Naive thymus-derived CD8-positive, alpha-beta T cell (primary cell): ENCODE measurements around the gene SARM1. TPM values are rescaled to one million over a fixed set of nuclear protein-coding genes. Genes with fewer than 3 reads are reported as not detected.
"Not testable (repeated sequence)": the region's sequence is repeated elsewhere in the genome, so short reads cannot be mapped to it uniquely, and the experiment has no call there.

Experiments
- ATAC-seq, 2 donors: fragments of 150-1000 bp; cut with Tn5 transposase in 1 of 2; sonication (Bioruptor Pico), chemical (Tn5 transposase) in 1 of 2; 1 replicate in 1 of 2; 2 replicates in 1 of 2; pipeline ENCODE4 v1.10.0; 2021; ENCODE audit warnings: mild to moderate bottlenecking in 2 of 2, moderate library complexity in 2 of 2
- POLR2A ChIA-PET: fragments of 350-600 bp; sonication (Branson Sonifier 250); formaldehyde crosslinking; loops from one replicate; lab custom pipeline; 2021; ENCODE audit warnings: antibody characterized with exemption; lab: Charles Lee
- DNase-seq, 10 donors: peaks; one replicate each; pipeline versions ENCODE4 v3.0.0 to v3.0.0-alpha.2; 2020 to 2022
- H3K27ac Mint-ChIP-seq, 10 donors: one replicate each; pipeline ENCODE4 v1.8.0; 2020 to 2022; ENCODE audit warnings: mild to moderate bottlenecking in 10 of 10, mixed read lengths in 10 of 10, moderate library complexity in 4 of 10, inconsistent platforms in 1 of 10
- H3K27me3 Mint-ChIP-seq, 5 donors: one replicate each; pipeline ENCODE4 v1.8.0; 2021 to 2022; ENCODE audit warnings: mixed read lengths in 5 of 5
- H3K36me3 Mint-ChIP-seq, 3 donors: one replicate each; pipeline ENCODE4 v1.8.0; 2020 to 2022; ENCODE audit warnings: mixed read lengths in 3 of 3, mild to moderate bottlenecking in 2 of 3, inconsistent platforms in 1 of 3
- H3K4me1 Mint-ChIP-seq, 4 donors: one replicate each; pipeline ENCODE4 v1.8.0; 2021 to 2022; ENCODE audit warnings: mixed read lengths in 4 of 4
- H3K4me3 Mint-ChIP-seq, 10 donors: one replicate each; pipeline ENCODE4 v1.8.0; 2020 to 2022; ENCODE audit warnings: mild to moderate bottlenecking in 10 of 10, mixed read lengths in 10 of 10, moderate library complexity in 6 of 10, inconsistent platforms in 1 of 10
- H3K9me3 Mint-ChIP-seq, 9 donors: one replicate each; pipeline ENCODE4 v1.8.0; 2020 to 2022; ENCODE audit warnings: mixed read lengths in 9 of 9, mild to moderate bottlenecking in 3 of 9, inconsistent platforms in 1 of 9, moderate library complexity in 1 of 9
- polyA plus RNA-seq, 3 donors: library from polyadenylated mRNA; unstranded; fragments of 300-500 nt; fragmentation: Illumina TruSeq; gene quantifications; one replicate each; pipeline ENCODE4 v1.2.3, GENCODE V29; 2021
- total RNA-seq, 8 experiments: library from RNA in 2 of 8; stranded (reverse) in 2 of 8; gene quantifications; one replicate each; pipeline ENCODE4 v1.2.3 and lab custom pipeline; 2021 to 2026

Gene SARM1
- total and polyA plus RNA-seq, 5 experiments from 2014 or later, result 5.3 to 33.2 (median 8.4) TPM

DNA sequence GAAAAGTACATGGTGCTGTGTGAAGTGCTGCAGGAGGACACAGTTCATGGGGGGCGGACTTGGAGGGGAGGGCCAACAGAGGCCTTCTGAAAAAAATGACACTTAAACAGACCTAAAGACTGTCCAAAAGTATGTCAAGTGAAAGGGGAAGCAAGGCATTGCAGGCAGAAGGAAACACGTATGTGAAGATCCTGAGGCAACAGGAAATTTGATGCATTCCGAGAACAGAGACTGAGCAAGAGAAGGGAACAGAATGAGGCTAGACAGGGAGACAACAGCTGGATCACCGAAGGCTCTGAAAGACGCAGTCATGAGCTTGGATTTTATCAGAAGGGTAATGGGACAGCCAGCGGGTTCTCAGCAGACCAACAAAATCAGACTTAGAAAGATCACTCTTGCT lies 37.3 kb upstream of the SARM1 start:
- Mint-ChIP-seq H3K27ac (peak overlapping the region; percentile 45 to 99 (median 96)), H3K27me3 (no peaks in the 10 kb centered on the region), H3K9me3 (no peaks in the 10 kb centered on the region), H3K4me3 (peak overlapping the region; percentile 93 to 99 (median 98)), H3K4me1 (peaks cover 29 to 64% (median 52%) of the 10 kb centered on the region in 4 donors), H3K36me3 (peaks cover 0 to 26% (median 2%) of the 10 kb centered on the region in 3 donors)
- POLR2A ChIA-PET, result interaction anchor here (1.9 to 3.8 kb wide), 3 partner anchors 15 to 50 kb away, joined by 12 to 99 read pairs (median 26); partner anchors contain the start of genes POLDIP2 and TMEM97
- DNase-seq (no peak), ATAC-seq (no peak)

DNA sequence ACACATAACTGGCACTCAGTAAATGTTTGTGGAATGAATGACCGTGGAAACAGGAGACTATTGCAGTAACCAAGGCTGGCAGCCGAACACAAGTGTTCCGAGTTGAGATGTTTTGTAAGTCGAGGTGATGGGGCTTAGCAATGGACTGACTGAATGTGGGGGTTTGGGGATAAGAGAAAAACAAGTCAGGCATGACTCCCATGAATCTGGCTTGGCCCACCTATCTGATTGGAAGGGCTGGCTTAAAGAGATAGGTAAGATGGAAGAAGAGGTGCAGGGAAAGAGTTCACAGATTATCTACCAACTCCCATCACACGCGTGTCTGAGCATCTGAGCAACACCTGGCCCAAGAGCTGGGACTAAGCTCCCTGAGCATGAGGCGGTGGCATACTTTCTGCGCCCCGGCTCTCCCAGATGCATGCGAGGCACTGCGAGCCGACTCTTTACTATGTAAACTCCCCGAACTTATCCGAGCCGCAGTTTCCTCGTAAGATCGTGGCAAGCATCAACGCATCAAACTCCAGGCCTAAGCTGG lies 36.8 kb upstream of the SARM1 start:
- POLR2A ChIA-PET, result interaction anchor here (0.6 to 3.8 kb wide), 16 partner anchors 9 to 617 kb away, joined by 3 to 99 read pairs (median 6); partner anchors contain the start of genes BLTP2, LYRM9, NEK8 and PHF12
- Mint-ChIP-seq H3K27ac (peak overlapping the region; percentile 83 to 99 (median 96)), H3K9me3 (no peaks in the 10 kb centered on the region), H3K4me1 (peaks cover 29 to 64% (median 53%) of the 10 kb centered on the region in 4 donors), H3K36me3 (peaks cover 0 to 20% (median 2%) of the 10 kb centered on the region in 3 donors), H3K27me3 (no peaks in the 10 kb centered on the region), H3K4me3 (peak overlapping the region; percentile 93 to 99 (median 98))
- ATAC-seq, result no peak
- no peak for DNase-seq

DNA sequence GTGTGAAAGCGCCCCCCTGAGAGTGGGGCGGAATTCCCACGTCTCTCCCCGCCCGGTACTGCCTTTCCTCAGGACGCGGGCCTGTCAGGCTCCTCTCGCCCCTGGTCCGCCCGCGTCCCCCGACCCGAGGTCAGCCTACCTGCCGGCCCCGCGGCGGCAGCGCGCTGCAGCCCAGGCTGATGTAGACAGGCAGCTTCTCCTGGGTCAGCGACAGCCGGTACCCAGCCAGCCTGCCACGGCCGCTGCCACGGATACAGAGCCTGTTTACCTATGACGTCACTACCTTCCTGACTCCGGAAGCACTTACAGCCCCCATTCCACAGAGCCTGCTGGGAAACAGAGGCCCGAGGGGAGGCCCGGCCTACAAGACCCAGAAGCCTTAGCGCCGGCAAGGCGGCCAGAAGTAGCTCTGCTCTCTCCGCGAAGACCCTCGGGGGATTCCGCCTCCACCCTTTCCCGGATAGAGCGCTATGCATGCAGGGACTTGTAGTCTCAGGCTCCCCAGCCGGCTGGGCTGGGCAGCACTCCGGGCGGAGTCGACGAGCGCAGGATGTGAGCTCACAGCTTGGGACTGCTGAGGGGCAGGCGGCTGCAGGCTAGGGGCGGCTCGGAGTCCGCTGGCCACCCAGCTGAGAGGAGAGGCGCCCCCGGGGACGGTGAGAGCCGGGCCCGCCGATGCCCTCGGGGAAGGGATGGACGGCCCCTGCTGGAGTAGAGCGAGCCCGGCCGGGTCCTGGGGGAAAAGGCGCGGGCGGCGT lies 36.1 kb upstream of the SARM1 start, which contains the start of the genes IFT20 and TNFAIP1:
TSS of gene IFT20 (minus strand) at position 272 of the 758 bp plus-strand sequence. CDS start 3,487 bp downstream, outside the sequence.
TSS of gene TNFAIP1 (plus strand) at position 561 of the 758 bp plus-strand sequence. CDS start 3,761 bp downstream, outside the sequence.
- no peaks in the 10 kb centered on the region for H3K9me3 Mint-ChIP-seq
- no peaks in the 10 kb centered on the region for H3K27me3 Mint-ChIP-seq
- H3K4me1 Mint-ChIP-seq, result peaks cover 29 to 64% (median 56%) of the 10 kb centered on the region in 4 donors
- POLR2A ChIA-PET, result interaction anchor here (0.6 to 3.8 kb wide), 23 partner anchors 9 to 616 kb away, joined by 3 to 99 read pairs (median 4); partner anchors contain the start of genes BLTP2, LYRM9, NEK8 and PHF12
- peak within 1 kb of the TSS; percentile 93 to 99 (median 98) for H3K4me3 Mint-ChIP-seq
- peaks cover 0 to 22% (median 2%) of the 10 kb centered on the region in 3 donors for H3K36me3 Mint-ChIP-seq
- H3K27ac Mint-ChIP-seq, result peak within 1 kb of the TSS; percentile 83 to 99 (median 97)
- peak; percentile 89 to 99 (median 98) for DNase-seq
- ATAC-seq, result peak; percentile 94

DNA sequence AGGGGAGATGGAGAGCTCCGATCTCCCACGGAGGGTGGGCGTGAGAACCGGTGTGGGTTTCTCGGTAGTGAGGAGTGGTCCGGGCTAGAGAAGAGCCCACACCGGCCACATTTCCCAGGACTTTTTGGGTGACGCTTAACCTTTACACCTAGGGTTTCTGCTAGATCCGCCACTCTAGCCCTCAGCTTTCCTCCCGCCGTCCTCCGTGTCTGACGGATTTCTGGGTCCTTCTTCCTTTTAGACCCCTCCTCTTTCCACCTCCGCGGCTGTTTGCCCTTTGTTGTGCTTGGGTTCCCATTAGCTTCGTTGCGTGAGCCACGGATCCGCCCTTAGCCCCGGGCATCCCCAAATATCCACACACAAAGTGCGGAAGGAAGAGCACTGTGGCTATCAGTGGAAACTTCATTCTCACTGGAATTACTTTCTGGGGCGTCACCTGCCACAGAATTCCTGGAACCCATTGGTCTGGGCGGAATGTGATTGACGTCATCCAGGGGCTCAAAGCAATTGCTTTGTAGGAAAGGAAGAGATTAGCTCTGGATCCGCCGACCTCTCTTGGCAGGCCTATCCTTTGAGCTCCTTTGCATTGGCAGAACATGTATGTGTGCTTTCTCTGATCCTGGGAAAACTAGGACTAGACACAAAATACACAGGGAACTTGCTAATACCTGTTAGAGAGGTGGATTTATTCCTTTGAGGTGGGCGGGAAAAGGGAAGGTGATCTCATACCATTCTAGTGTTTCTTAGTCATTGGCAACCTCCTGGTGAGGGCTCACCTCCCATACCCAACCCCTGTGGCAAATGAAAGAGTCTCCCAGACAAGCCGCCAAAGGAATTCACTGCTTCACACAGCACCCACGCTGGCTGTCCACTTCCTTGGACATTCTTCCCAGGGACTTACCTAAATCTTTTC lies 35.3 kb upstream of the SARM1 start:
- Mint-ChIP-seq H3K27ac (peak overlapping the region; percentile 19 to 99 (median 97)), H3K4me1 (peaks cover 29 to 64% (median 56%) of the 10 kb centered on the region in 4 donors), H3K36me3 (peaks cover 0 to 20% (median 2%) of the 10 kb centered on the region in 3 donors), H3K9me3 (no peaks in the 10 kb centered on the region), H3K4me3 (peak overlapping the region; percentile 93 to 99 (median 98)), H3K27me3 (no peaks in the 10 kb centered on the region)
- ATAC-seq, result no peak
- POLR2A ChIA-PET, result interaction anchor here (0.6 to 3.8 kb wide), 22 partner anchors 9 to 616 kb away, joined by 3 to 99 read pairs (median 4); partner anchors contain the start of genes BLTP2, LYRM9, NEK8 and PHF12
- peak in 1 of 10 donors; percentile 19 for DNase-seq

DNA sequence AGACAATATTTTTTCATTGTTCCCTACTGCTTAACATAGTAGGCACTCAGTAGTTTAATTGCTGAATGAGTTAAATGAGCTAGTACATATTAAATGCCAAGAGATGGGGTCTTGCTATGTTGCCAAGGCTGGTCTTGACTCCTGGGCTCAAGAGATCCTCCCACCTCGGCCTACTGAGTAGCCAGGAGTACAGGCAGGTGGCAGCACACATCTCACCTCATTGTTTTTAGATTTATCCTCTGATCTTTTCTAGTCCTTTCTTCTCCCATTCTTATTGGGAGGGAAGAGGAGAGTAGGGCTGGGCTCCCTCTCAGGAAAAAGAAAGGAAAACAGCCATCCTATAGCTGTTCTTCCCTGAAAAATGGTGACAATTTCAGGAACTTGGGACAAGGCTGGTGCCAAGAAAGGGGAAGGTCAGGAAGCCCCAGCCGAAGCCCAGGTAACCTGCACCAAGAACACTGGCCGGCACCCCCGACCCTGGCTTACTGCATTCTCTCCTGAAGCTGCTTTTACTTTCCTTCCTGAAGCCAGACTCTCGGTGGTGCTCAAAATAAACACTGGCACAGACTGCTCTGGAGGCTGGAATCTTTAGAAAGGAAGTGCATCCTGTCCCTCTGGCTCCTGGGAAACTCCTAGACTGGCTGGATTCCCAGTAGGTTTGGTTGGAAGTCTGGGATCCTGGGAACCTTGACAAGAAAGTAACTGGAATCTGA lies 33.3 kb upstream of the SARM1 start:
- Mint-ChIP-seq H3K4me1 (peaks cover 26 to 55% (median 50%) of the 10 kb centered on the region in 4 donors), H3K27me3 (no peaks in the 10 kb centered on the region), H3K36me3 (peaks cover 0 to 27% (median 3%) of the 10 kb centered on the region in 3 donors), H3K9me3 (no peaks in the 10 kb centered on the region), H3K4me3 (peak overlapping the region in 4 of 10 donors; percentile 29 to 99 (median 63)), H3K27ac (peak overlapping the region in 1 of 10 donors; percentile 25)
- POLR2A ChIA-PET, result interaction anchor here (0.6 to 1.5 kb wide), 3 partner anchors 13 to 268 kb away, joined by 3 to 5 read pairs (median 3); partner anchors contain the start of gene POLDIP2
- ATAC-seq, result no peak
- no peak for DNase-seq

DNA sequence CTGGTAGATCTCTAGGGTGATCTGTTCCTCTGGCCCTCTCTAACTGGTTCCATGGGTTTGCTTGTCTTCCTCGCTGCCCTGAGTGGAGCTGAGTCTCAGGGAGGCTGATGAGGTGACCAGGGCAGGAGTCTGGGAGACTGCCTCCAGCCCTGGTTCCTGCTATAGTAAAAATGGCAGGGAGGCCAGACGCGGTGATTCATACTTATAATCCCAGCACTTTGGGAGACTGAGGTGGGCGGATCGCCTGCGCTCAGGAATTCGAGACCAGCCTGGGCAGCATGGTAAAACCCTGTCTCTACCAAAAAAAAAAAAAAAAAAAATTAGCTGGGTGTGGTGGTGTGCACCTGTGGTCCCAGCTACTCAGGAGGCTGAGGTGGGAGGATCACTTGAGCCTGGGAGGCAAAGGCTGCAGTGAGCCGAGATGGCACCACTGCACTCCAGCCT lies 32.7 kb upstream of the SARM1 start:
- H3K9me3 Mint-ChIP-seq, ATAC-seq, DNase-seq, H3K27me3 Mint-ChIP-seq: not testable (repeated sequence)
- peaks cover 0 to 27% (median 3%) of the 10 kb centered on the region in 3 donors for H3K36me3 Mint-ChIP-seq
- POLR2A ChIA-PET, result interaction anchor here (0.6 to 1.5 kb wide), 3 partner anchors 18 to 837 kb away, joined by 4 to 5 read pairs (median 4); partner anchors contain the start of gene POLDIP2
- peak overlapping the region in 1 of 10 donors; percentile 25 for H3K27ac Mint-ChIP-seq
- H3K4me1 Mint-ChIP-seq, result peaks cover 27 to 54% (median 45%) of the 10 kb centered on the region in 4 donors
- peak overlapping the region in 2 of 10 donors; percentile 29 to 30 for H3K4me3 Mint-ChIP-seq

GRCh38 chr17:28339431-28339830 lies 32.1 kb upstream of the SARM1 start:
- peaks cover 20 to 53% (median 40%) of the 10 kb centered on the region in 4 donors for H3K4me1 Mint-ChIP-seq
- H3K9me3 Mint-ChIP-seq, result no peaks in the 10 kb centered on the region
- POLR2A ChIA-PET, result interaction anchor here (0.6 kb wide), 2 partner anchors 45 to 837 kb away, joined by 4 read pairs; no protein-coding TSS in a partner anchor
- H3K4me3 Mint-ChIP-seq, result no peak overlapping the region
- DNase-seq (no peak), ATAC-seq (no peak)
- peak overlapping the region in 1 of 10 donors; percentile 27 for H3K27ac Mint-ChIP-seq
- H3K36me3 Mint-ChIP-seq, result peaks cover 0 to 30% (median 3%) of the 10 kb centered on the region in 3 donors
- no peaks in the 10 kb centered on the region for H3K27me3 Mint-ChIP-seq

GRCh38 chr17:28340374-28340773 lies 31.1 kb upstream of the SARM1 start:
- no peak for DNase-seq
- ATAC-seq, result no peak
- Mint-ChIP-seq H3K27ac (peak overlapping the region in 1 of 10 donors; percentile 8), H3K9me3 (no peaks in the 10 kb centered on the region), H3K4me3 (no peak overlapping the region), H3K36me3 (peaks cover 0 to 36% (median 3%) of the 10 kb centered on the region in 3 donors), H3K4me1 (peaks cover 16 to 45% (median 30%) of the 10 kb centered on the region in 4 donors), H3K27me3 (no peaks in the 10 kb centered on the region)
- POLR2A ChIA-PET, result interaction anchor here (0.7 kb wide), 1 partner anchor 18 kb away, joined by 4 read pairs; no protein-coding TSS in a partner anchor

DNA sequence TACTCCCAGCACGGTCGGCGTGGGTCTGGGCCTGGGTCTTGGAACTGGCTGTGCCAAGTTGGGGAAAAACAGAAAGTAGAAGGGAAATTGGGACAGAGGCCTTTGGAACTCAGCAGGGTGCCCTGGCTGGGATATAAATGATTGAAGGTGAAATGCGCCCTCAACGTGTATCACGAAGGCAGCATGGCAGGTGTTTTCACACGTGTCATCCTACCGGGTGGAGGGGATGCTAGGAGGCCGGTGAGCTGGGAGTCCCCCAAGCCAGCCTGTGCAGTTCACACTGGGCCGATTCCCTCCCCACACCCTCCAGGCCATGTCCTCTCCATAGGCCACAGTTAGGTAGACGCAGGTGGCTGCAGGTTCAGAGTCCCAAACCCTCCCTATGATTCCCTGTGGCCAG lies 30.0 kb upstream of the SARM1 start:
- no peak for ATAC-seq
- POLR2A ChIA-PET, result no interaction called here
- no peak for DNase-seq
- no peak overlapping the region for H3K4me3 Mint-ChIP-seq
- peak overlapping the region in 1 of 10 donors; percentile 35 for H3K27ac Mint-ChIP-seq
- no peaks in the 10 kb centered on the region for H3K27me3 Mint-ChIP-seq
- H3K36me3 Mint-ChIP-seq, result peaks cover 0 to 44% (median 3%) of the 10 kb centered on the region in 3 donors
- H3K9me3 Mint-ChIP-seq, result no peaks in the 10 kb centered on the region
- H3K4me1 Mint-ChIP-seq, result peaks cover 11 to 37% (median 19%) of the 10 kb centered on the region in 4 donors

GRCh38 chr17:28342313-28342712 lies 29.2 kb upstream of the SARM1 start:
- POLR2A ChIA-PET, result no interaction called here
- Mint-ChIP-seq H3K4me3 (no peak overlapping the region), H3K4me1 (peaks cover 5 to 29% (median 12%) of the 10 kb centered on the region in 4 donors), H3K9me3 (no peaks in the 10 kb centered on the region), H3K36me3 (peaks cover 0 to 51% (median 3%) of the 10 kb centered on the region in 3 donors), H3K27me3 (no peaks in the 10 kb centered on the region), H3K27ac (peak overlapping the region in 2 of 10 donors; percentile 41 to 80)
- no peak for ATAC-seq
- no peak for DNase-seq
